Hepatocyte (in vitro differentiated cells): Measurements from ENCODE around the gene SHLD2. TPM values are rescaled to one million over a fixed set of nuclear protein-coding genes. Genes with fewer than 3 reads are reported as not detected.
A peak's percentile ranks its signal among the peaks of the same experiment; 100 is the strongest.
"Not testable (repeated sequence)": the region's sequence is repeated elsewhere in the genome, so short reads cannot be mapped to it uniquely, and the experiment has no call there.

Experiments
- DNase-seq: peaks from one replicate; pipeline ENCODE4 v3.0.0-alpha.2; 2016; ENCODE audit warnings: low spot score
- H2AFZ ChIP-seq: fragments of 200-600 bp; sonication (generic); 2 replicates; pipeline ENCODE4 v1.6.0; 2016; ENCODE audit warnings: antibody characterized with exemption, mild to moderate bottlenecking
- H3K27ac ChIP-seq: fragments of 200-600 bp; sonication (generic); 2 replicates; pipeline ENCODE4 v1.5.1; 2016; ENCODE audit warnings: mild to moderate bottlenecking
- H3K27me3 ChIP-seq: fragments of 200-600 bp; sonication (generic); 2 replicates; pipeline ENCODE4 v1.6.1; 2016
- H3K36me3 ChIP-seq: fragments of 200-600 bp; sonication (generic); replicated peaks from 2 replicates; pipeline ENCODE4 v1.5.1; 2016; ENCODE audit warnings: low read depth; ENCODE audit not compliant: insufficient read depth
- H3K4me1 ChIP-seq: fragments of 200-600 bp; sonication (generic); 2 replicates; pipeline ENCODE4 v1.5.1; 2016; ENCODE audit warnings: mild to moderate bottlenecking, moderate library complexity; ENCODE audit not compliant: insufficient read depth
- H3K4me2 ChIP-seq: fragments of 200-600 bp; sonication (generic); 2 replicates; pipeline ENCODE4 v1.6.0; 2016
- H3K4me3 ChIP-seq: fragments of 200-600 bp; sonication (generic); 2 replicates; pipeline ENCODE4 v1.5.1; 2016; ENCODE audit warnings: mild to moderate bottlenecking
- H3K79me2 ChIP-seq: fragments of 200-600 bp; sonication (generic); 2 replicates; pipeline ENCODE4 v1.6.0; 2017; ENCODE audit warnings: mild to moderate bottlenecking
- H3K9me2 ChIP-seq: fragments of 200-600 bp; sonication (generic); replicated peaks from 2 replicates; pipeline ENCODE4 v1.6.0; 2017; ENCODE audit warnings: mild to moderate bottlenecking; ENCODE audit not compliant: insufficient read depth
- H3K9me3 ChIP-seq: fragments of 200-600 bp; sonication (generic); 2 replicates; pipeline ENCODE4 v1.5.1; 2016; ENCODE audit warnings: low read depth, mild to moderate bottlenecking
- H4K20me1 ChIP-seq: fragments of 200-600 bp; sonication (generic); 2 replicates; pipeline ENCODE4 v1.6.0; 2016; ENCODE audit warnings: mild to moderate bottlenecking; ENCODE audit not compliant: insufficient read depth, poor library complexity, severe bottlenecking
- WGBS: methylation state at CpG from one replicate; pipeline ENCODE4 v1.1.6; 2016; ENCODE audit warnings: low lambda C conversion rate; ENCODE audit errors: missing lambda C conversion rate; 5-methylcytosine and 5-hydroxymethylcytosine counted together
- polyA plus RNA-seq: library from polyadenylated mRNA; unstranded; fragments of >200 nt; fragmentation: Nextera tagmentation; extraction: Ambion mirVana; gene quantifications from 2 replicates; pipeline ENCODE4 v1.2.1, GENCODE V29; 2016
- total RNA-seq: library from RNA; depleted of rRNA; stranded (reverse); fragments of >200 nt; gene quantifications from 2 replicates; pipeline ENCODE4 v1.2.3, GENCODE V29; 2014

The SHLD2 gene
- total and polyA plus RNA-seq, 2 experiments from 2014 or later = 22.9 to 44.5 TPM

DNA sequence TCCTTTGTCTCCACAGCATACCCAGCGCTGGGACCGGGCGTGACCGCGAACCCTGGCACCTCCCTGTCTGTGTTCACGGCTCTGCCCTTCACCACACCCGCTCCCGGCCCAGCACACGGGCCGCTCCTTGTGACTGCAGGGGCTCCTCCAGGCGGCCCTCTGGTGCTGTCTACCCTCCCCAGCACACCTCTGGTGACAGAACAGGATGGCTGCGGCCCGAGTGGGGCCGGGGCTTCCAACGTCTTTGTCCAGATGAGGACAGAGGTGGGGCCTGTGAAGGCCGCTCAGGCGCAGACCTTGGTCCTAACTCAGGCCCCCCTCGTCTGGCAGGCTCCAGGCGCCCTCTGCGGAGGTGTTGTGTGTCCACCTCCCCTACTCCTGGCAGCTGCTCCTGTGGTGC lies 133.2 kb downstream of the SHLD2 start:
- H2AFZ ChIP-seq, H3K4me1 ChIP-seq, H3K27me3 ChIP-seq, H4K20me1 ChIP-seq, H3K9me3 ChIP-seq, H3K79me2 ChIP-seq, H3K27ac ChIP-seq, H3K4me3 ChIP-seq, H3K4me2 ChIP-seq, H3K36me3 ChIP-seq, DNase-seq, H3K9me2 ChIP-seq: not testable (repeated sequence)
- 89% methylated on average over 6 of the region's 20 CpGs for WGBS

DNA sequence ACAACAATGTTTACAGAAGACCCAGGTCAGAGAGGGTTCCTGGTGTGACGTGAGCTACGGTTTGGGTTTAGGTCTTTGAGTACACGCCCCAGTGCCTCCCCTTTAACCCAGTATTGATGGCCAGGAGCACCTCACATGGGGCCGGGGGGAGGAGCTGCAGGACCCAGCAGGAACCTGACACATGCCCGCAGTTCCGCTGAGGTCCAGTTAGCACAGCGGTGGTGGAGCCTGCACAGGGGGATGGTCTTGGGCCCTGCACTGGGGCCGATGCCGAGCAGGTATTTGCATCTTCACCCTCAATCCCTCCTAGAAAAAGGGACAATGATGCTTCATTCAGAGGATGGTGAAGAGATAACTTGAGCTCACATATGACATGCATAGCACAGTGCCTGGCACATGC lies 134.2 kb downstream of the SHLD2 start:
- H3K79me2 ChIP-seq, H3K9me2 ChIP-seq, H4K20me1 ChIP-seq, DNase-seq, H3K27ac ChIP-seq, H3K36me3 ChIP-seq, H2AFZ ChIP-seq, H3K4me2 ChIP-seq, H3K4me1 ChIP-seq, H3K27me3 ChIP-seq, H3K9me3 ChIP-seq, H3K4me3 ChIP-seq: not testable (repeated sequence)
- 91% methylated on average over 9 of the region's 9 CpGs for WGBS

GRCh38 chr10:87234854-87235253 lies 139.8 kb downstream of the SHLD2 start:
- H3K9me2 ChIP-seq, H4K20me1 ChIP-seq, H2AFZ ChIP-seq, H3K27ac ChIP-seq, H3K9me3 ChIP-seq, H3K79me2 ChIP-seq, H3K4me1 ChIP-seq, H3K36me3 ChIP-seq, H3K27me3 ChIP-seq, H3K4me2 ChIP-seq, H3K4me3 ChIP-seq: not testable (repeated sequence)
- peak; percentile 0 for DNase-seq
- 83% methylated on average over 1 of the region's 7 CpGs for WGBS

DNA sequence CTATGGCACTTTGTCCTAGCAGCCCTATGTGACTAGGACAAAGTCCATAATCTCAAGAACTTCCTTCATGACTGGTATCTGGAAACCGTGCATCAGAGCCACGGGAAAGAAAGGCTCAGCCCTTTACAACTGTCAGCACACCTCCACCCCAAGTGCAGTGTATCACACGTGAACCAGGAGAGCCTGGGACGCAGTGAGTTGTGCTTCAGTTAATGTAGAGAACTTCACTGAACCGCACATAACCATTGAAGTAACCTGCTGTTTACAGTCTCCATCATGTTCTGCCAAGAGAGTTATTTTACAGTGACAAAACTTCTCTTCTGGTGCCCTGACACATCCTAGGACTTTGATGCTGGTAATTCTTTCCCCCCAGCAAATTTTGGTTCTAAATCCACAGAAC lies 142.2 kb downstream of the SHLD2 start:
- H3K4me2 ChIP-seq, H3K36me3 ChIP-seq, H3K79me2 ChIP-seq, H3K4me1 ChIP-seq, H2AFZ ChIP-seq, H3K9me3 ChIP-seq, H3K27ac ChIP-seq, H3K9me2 ChIP-seq, H4K20me1 ChIP-seq, H3K4me3 ChIP-seq, H3K27me3 ChIP-seq: not testable (repeated sequence)
- 100% methylated on average over 4 of the region's 5 CpGs for WGBS
- DNase-seq = peak; percentile 0

GRCh38 chr10:87239346-87239808 lies 144.4 kb downstream of the SHLD2 start:
- H3K36me3 ChIP-seq, H3K79me2 ChIP-seq, H4K20me1 ChIP-seq, H3K27ac ChIP-seq, DNase-seq, H3K4me1 ChIP-seq, H3K9me3 ChIP-seq, H3K9me2 ChIP-seq, H3K4me3 ChIP-seq, H3K4me2 ChIP-seq, H2AFZ ChIP-seq, H3K27me3 ChIP-seq: not testable (repeated sequence)
- 39% methylated on average over 5 of the region's 6 CpGs for WGBS

Other genes starting within 250 kb of the SHLD2 start
- gene MMRN2, start 137.6 kb upstream of the SHLD2 start, total RNA-seq = 1.9 and 4.9 TPM in 2 replicates
- gene MMRN2, start 137.6 kb upstream of the SHLD2 start, polyA plus RNA-seq = 1.9 and 2.2 TPM in 2 replicates
- gene SNCG, start 136.6 kb upstream of the SHLD2 start, total RNA-seq = 2.7 and 12.1 TPM in 2 replicates
- gene SNCG, start 136.6 kb upstream of the SHLD2 start, polyA plus RNA-seq = 14.6 and 18.5 TPM in 2 replicates
- gene ADIRF, start 126.7 kb upstream of the SHLD2 start, total RNA-seq = not detected in 2 replicates
- gene ADIRF, start 126.7 kb upstream of the SHLD2 start, polyA plus RNA-seq = not detected in 2 replicates
- not detected in 2 replicates for gene FAM25A, start 74.9 kb upstream of the SHLD2 start, total RNA-seq
- gene FAM25A, start 74.9 kb upstream of the SHLD2 start, polyA plus RNA-seq = 0.57 TPM in 1 of 2 replicates, not detected in the other
- gene GLUD1, start 363 bp upstream of the SHLD2 start, total RNA-seq = 695 and 698 TPM in 2 replicates
- 100 and 178 TPM in 2 replicates for gene GLUD1, start 363 bp upstream of the SHLD2 start, polyA plus RNA-seq
- gene NUTM2A, start 130.2 kb downstream of the SHLD2 start, total RNA-seq = 1.1 and 1.5 TPM in 2 replicates
- 0.07 and 0.16 TPM in 2 replicates for gene NUTM2A, start 130.2 kb downstream of the SHLD2 start, polyA plus RNA-seq